Stimulated activated CD8-positive, alpha-beta memory T cell treated with anti-CD3 and anti-CD28 coated beads, Interleukin-15, amount 100 ng/mL, for 48 hours (primary cell): ENCODE data around the gene CARD19.

Experiments
- DNase-seq, 2 donors: peaks; one replicate each; pipeline ENCODE4 v3.0.0-alpha.2; 2020; ENCODE audit warnings: low read depth in 2 of 2

Gene CARD19

DNA sequence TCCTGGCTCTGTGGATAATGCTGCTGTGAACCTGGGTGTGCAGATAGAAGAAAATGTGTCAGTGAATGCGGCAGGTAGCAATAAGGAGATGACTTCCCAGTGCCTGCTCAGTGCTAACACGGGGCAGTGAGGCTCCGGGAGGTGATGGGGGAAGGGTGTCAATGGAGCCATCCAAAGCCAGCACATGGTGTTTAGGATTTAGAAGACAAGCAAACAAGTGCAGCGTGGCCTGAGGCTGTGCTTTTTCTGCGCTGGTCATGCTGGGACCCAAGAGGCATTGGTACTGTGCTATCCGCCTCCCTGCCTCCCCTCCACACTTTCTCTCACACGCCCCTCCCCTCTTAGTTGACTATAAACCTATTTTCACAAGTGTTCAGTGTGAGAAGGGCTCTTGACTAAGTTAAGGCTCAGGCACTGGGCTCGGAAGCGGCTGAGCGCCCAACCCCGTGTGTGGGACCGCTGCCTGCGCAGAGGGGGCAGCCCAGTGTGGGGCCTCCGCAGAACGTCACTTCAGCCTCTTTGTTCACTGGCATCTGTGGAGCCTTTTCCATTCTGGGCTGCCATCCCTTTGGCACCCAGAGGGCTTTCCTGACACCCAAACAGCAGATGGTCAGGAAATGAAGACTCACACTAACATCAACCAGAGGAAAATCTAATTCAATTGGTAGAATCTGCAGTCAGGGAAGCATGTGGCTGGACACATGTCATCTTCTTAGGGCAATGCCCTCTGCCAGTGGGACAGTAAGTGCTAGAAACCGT is 59.9 kb downstream of the CARD19 start:
- DNase-seq, result no peak

DNA sequence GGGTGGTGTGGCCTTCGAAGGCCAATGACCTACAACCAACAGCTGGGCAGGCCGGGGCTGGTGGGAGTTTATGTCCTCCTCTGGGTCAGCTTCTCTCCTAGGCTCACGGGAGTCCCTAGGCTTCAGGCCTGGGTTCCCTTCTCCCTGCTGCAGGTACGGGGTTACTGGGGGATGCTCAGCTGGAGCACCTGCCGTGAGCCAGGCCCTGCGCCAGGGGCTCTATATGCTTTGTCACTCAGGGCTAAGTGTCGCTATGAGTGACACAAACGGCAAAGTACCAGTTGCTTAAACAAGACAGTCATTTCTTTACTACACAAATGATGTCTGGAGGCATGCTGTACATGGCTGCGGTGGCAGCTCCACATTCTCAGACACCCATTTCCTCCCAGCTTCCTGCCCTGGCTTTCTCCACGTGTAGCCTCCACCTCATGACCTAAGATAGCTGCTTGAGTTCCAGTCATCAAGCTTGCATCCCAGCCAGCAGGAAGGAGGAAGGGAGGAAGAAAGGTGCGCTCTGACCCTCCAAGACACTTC is 60.5 kb downstream of the CARD19 start:
- peak; percentile 20 to 43 for DNase-seq

DNA sequence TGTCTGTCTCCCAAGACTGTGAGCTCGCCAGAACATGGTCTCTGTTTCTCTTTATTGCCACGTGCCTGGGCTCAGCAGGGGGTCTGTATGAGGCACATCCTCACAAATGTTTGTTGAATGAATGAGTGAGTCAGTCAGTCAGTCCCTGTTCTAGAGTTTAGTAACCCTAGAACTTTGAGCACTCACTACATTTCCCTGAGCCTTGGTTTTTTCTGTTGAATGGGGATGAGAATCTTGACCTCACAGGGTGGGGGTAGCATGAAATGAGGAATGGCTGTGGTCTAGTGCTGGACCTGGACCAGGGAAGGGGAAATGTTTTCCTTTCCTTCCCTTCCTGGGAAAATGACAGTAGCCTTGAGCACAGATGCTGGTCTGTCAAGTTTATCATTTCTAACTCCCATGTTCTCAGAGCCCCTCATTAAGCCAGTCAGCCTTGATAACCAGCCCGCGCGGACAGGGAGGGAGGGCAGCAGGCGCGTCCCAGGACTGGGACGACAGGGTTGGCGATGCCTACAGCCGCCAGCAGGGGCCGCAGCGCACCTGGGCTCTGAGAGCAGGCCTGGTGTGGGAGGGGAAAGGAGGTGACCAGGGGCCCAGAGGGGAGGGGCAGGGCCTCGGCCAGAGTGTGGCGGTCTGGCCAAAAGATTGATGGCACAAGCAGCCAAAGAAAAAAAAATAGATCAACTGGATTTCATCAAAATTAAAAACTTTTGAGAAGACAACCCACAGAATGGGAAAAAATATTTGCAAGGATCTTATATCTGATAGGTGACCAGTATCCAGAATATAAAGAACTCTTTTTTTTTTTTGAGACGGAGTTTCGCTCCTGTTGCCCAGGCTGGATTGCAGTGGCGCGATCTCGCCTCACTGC is 63.8 kb downstream of the CARD19 start:
- peak; percentile 66 to 68 for DNase-seq

DNA sequence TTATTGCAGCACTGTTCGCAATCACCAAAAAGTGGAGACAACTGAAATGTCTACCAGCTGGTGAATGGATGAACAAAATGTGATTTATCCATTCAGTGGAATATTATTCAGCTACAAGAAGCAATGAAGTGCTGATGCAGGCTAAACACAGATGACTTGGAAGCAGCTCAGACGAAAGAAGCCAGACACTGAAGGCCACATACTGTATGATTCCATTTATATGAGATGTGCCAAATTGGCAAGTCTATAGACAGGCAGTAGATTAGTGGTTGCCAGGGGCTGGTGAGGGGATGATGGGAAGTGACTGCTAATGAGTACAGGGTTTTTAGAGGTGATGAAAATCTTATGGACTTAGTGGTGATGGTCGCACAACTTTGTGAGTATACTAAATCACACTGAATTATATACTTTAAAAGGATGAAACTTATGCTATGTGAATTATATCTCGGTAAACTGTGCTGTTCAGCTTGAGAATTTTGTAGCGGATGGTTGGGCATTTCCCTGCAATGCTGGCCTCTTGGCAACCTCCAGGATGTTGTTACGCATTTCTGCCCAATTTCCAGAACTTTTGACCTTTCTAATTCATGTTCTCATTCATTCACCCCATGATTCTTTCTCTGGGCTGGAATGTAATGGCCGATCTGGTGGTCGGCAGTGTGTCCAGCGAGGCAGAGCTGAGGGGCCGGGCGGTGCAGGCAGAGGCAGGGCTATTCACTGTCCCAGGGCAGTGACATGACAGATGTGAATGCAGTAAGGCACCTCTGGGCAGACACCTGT is 66.0 kb downstream of the CARD19 start:
- DNase-seq, result no peak
